Effector CD4-positive, alpha-beta T cell (primary cell): ENCODE data around the gene FHIP1B.
"Not testable (repeated sequence)": the region's sequence is repeated elsewhere in the genome, so short reads cannot be mapped to it uniquely, and the experiment has no call there.

Experiments used
- DNase-seq: peaks from one replicate; pipeline ENCODE4 v3.0.0-alpha.2; 2020
- total RNA-seq: gene quantifications from one replicate; lab custom pipeline; 2026; lab: John Stamatoyannopoulos, UW

FHIP1B gene
- total RNA-seq, result 50.8 reads per million, percentile 68 among the genes with 10 or more reads in this experiment

GRCh38 chr11:6234387-6235107 is at the start of gene FHIP1B:
Gene FHIP1B (minus strand): TSS chr11:6234636. CDS start chr11:6224516, 10,120 bp downstream.
- peak; percentile 99 for DNase-seq

- DNase-seq, result no peak
Observed at GRCh38 chr11:6283453-6284023, 49.1 kb upstream of the FHIP1B start.

DNA sequence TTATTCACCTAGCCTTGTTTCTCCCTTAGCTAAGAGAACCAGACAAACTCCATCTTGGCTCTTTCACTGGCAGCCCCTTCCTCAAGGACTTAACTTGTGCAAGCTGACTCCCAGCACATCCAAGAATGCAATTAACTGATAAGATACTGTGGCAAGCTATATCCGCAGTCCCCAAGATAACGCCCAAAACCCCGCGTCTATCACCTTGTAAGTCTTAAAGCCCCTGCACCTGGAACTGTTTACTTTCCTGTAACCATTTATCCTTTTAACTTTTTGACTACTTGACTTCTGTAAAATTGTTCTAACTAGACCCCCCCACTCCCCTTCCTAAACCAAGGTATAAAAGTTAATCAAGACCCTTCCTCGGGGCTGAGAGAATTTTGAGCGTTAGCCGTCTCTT is 46.4 kb upstream of the FHIP1B start:
- not testable (repeated sequence) for DNase-seq

DNA sequence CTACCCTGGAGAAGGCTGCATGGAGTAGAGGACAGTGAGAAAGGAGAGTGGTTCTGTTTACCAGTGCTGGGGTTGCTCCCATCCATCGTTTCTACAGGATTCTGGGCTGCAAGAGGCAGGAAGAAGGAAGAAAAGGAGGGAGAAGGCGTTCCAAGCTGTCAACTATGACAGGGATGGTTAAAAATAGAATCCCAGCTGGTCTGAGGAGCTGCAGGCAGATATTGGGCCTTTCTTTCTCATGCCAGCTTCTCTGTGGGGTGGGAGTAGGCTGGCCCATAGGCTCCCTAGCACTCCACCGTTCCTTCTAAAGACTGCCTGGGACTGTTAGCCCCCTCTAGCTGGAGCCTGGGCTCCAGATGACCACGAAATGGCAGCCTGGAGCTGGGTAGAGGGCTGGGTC is 38.8 kb upstream of the FHIP1B start:
- no peak for DNase-seq

GRCh38 chr11:6271598-6271997 is 37.2 kb upstream of the FHIP1B start:
- no peak for DNase-seq

DNA sequence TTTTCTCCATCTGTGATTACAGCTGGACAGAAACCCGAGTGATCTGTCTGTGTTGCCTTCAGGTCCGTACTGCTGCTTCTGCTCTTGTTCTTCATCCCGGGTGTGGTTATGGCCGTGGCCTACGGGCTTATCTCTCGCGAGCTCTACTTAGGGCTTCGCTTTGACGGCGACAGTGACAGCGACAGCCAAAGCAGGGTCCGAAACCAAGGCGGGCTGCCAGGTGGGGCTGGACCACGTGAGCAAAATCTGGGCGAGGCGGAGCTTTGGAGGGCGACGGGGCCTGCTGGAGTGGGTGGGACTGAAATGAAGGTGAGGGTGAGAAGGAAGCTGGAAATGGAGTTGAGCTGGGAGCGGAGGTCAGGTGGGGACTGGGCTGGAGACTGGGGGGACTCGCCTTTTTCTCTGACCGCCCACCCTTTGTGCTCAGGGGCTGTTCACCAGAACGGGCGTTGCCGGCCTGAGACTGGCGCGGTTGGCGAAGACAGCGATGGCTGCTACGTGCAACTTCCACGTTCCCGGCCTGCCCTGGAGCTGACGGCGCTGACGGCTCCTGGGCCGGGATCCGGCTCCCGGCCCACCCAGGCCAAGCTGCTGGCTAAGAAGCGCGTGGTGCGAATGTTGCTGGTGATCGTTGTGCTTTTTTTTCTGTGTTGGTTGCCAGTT is 36.3 kb upstream of the FHIP1B start:
- DNase-seq, result no peak

DNA sequence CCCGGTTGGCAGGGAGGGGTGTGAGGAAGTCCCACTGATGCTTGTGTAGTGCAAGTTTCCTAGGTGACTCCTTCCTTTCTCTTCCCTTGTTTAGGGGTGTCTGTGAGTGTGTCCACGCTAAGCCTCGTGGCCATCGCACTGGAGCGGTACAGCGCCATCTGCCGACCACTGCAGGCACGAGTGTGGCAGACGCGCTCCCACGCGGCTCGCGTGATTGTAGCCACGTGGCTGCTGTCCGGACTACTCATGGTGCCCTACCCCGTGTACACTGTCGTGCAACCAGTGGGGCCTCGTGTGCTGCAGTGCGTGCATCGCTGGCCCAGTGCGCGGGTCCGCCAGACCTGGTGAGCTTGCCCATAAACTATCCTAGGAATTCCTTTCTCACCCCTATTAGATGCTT is 35.6 kb upstream of the FHIP1B start:
- DNase-seq, result no peak

DNA sequence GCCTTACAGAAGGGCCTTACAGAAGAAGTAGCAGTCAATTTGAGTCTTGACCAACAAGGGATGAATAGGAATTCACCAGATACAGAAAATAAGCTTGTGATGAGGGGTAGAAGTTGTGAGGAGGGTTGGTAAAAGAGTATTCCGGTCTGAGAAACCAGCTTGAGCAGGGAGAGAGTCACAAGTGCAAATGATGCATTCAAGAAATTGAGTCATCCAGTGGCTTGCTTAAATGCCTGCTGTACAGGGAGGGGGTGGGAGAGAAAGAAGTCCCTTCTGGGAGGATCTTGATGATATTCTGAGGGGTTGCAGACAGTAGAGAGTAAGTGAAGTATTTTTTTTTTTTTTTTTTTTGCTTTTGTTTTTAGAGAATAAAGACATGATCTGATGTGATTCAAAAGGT is 34.4 kb upstream of the FHIP1B start:
- DNase-seq, result no peak

GRCh38 chr11:6263662-6264061 is 29.2 kb upstream of the FHIP1B start:
- no peak for DNase-seq

GRCh38 chr11:6260207-6260726 is 25.8 kb upstream of the FHIP1B start:
- DNase-seq, result no peak

DNA sequence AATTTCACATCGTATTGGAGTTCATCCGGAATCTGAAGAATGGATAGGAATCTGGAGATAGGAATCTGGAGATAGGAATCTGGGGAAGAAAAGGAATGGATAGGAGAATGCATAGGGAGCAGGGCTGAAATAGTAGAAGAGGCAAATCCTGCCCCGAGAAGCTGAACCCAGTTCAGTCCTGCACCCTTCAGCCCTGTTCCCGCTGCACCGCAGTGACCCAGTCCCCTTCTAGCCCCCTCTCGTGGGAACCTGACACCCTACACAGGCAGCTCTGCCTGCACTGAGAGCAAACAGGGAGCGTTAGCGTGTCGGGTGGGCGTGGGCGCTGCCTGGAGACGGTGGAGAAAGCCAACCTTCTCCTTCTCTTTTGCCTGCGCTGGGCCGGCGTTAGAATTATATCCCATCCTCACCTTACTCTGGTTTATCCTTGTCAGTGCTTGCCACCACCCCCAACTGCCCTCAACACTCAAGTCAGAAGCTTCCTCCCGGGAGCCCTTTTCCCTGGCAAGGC is 24.2 kb upstream of the FHIP1B start:
- DNase-seq, result no peak

DNA sequence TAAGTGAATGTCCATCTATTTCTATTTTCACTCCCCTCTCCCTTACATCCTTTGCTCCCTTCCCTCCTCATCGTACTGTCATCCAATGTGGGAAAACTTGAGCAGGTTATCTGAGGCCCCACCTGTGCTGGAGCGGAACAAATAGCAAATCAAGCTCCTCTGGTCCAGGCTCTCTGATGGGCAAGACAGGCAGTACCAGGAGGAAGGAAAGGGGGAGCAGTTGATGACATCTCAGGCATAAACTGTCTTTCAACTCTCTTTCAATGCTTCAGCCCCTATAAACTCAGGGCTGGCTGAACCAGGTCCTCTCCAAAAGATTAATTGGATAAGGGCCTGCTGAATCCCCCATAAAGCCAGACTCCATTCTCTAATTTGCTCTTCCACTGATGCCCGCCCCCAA is 23.7 kb upstream of the FHIP1B start:
- no peak for DNase-seq

- no peak for DNase-seq
Observed at GRCh38 chr11:6253197-6253596, 18.8 kb upstream of the FHIP1B start.

DNA sequence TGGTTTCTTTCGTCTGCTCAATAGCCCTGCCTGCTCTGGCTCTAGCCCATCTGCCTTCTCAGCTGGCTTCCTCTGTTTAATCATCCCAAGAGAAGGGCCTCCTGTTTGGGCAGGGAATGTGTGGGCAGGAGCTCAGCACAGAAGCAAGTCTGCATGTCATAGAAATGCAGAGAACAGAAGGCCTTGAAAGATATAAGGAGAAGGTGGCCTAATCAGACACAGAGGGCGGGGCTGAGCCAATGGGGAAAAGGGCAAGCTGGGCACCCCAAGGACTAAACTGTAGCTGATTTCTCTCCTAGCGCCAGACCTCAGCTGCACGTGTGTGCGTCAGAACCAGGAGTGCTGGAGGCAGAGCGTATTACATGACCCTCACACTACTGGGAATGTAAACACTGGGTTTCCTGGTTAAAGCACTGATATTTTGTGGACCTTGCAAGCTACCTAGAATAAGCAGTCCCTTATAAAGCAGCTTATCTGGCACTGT is 17.6 kb upstream of the FHIP1B start:
- no peak for DNase-seq

DNA sequence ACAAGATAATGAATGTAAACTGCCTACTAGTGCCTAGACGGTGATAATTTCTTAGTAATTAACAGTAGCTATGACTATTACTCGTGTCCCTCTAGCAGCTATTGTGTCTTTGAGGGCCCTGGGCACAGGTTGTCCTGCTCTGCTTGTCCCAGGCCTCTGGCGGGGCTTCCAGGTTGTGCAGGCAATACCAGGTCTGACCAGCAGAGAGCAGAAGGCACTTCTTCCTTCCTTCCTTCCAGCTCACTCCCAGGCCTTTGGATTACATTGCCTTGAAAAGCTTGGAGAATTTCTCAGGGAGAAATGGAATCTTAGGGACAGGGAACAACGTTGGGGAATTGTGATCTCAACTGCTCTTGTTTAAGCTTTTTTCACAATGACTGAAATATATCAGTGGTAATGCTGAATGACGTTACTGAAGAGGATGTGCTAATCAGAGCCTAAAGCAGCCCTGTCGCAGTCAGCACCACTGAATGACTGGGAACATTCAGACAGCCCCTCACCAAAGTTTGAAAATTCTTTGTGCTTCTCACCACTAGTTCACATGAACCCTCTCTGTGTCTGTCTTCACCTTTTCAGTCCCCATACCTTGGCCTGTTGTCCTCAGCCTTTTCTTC is 16.8 kb upstream of the FHIP1B start:
- DNase-seq, result peak; percentile 34

DNA sequence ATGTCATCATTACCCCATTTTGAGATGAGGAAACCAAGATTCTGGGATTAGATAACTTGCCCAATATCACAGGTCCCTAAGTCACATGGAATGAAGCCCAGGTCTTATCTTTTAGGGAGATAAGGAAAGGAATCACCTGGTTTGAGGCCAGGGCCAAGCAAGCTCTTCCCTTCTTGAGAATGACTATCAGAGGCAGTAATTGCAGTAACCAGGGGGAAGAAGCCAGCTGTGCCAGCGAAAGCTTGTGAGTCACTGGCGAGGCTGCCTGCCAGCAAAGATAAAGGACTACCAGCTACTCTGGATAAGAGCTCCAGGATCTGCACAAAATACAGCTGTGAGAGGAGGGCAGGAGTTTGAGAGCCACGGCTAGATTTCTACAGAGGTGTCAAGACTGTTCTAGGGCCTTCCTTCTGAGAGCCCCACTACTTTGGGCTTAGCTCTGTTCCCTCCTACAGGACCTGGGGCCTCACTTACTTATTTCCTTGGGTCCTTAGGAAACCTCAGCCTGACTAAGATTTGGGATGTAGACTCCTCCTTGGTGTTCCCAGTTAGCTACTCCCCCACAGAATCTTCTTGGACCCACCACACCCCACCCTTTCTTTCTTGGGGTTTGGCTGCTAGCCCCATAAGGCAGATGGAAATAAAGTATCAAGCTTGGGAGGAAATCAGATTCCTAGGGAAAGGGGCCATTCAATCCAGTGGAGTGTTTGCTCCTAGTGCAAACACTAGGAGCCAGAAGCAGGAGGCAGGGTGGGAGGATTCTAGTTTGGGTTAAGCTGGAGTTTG is 15.5 kb upstream of the FHIP1B start:
- no peak for DNase-seq

GRCh38 chr11:6248897-6249296 is 14.5 kb upstream of the FHIP1B start:
- DNase-seq, result not testable (repeated sequence)

GRCh38 chr11:6248248-6248647 is 13.8 kb upstream of the FHIP1B start:
- DNase-seq, result no peak

DNA sequence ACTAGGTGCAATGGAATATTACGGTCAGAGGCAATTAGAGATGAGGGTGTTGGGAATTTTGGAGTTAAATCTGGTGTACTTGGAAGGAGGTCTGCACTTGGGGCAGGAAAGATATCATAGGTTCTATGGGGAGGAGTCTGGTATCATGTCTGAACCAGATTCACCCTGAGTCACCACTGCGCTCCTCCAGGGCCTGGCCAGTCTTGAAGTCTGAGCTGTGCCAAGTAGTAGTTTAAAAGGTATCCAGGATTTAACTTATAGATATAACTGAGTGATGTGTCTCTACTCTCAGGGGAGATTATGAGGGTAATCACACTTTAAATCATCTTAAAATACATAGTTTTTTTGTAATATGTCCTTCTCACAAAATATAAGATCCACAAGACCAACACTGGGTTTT is 11.1 kb upstream of the FHIP1B start:
- DNase-seq, result no peak

DNA sequence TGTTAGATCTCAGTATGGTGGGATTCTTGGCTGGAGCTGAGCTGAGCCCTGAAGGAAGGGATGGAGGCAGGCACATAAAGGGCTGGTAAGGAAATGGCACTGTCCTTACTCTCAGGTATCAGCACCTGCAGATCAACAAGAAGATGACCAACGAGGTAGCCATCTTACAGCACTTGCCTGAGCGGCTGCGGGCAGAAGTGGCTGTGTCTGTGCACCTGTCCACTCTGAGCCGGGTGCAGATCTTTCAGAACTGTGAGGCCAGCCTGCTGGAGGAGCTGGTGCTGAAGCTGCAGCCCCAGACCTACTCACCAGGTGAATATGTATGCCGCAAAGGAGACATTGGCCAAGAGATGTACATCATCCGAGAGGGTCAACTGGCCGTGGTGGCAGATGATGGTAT is 6.9 kb upstream of the FHIP1B start:
- DNase-seq, result no peak

DNA sequence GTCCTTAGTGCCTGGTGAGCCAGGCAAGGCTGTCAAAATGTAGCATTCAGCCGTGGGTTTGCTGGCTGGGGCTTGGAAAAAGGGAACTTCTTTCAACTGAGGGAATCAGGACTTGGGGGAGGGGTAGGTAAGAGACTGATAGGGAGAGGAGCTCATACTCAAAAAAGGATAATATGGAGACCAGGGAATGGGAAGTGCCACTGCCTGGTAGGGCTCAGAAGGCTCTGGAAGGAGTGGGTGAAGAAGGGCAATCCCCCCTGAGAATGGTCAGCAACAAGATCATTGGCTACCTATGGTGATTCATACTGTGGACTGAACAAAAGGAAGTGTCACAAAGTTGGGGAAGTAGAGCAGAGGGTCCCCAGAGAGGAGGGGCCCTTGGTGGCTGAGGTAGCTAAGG is 6.3 kb upstream of the FHIP1B start:
- no peak for DNase-seq

- DNase-seq, result no peak
Observed at GRCh38 chr11:6240139-6240538, 5.7 kb upstream of the FHIP1B start.
